CD4-positive, alpha-beta T cell treated with Interleukin-4 for 4 hours (primary cell): ENCODE results near the gene USP5.
"Not testable (repeated sequence)": the region's sequence is repeated elsewhere in the genome, so short reads cannot be mapped to it uniquely, and the experiment has no call there.

Experiments
- DNase-seq: peaks from one replicate; pipeline ENCODE4 v3.0.0-alpha.2; 2020

USP5 gene

DNA sequence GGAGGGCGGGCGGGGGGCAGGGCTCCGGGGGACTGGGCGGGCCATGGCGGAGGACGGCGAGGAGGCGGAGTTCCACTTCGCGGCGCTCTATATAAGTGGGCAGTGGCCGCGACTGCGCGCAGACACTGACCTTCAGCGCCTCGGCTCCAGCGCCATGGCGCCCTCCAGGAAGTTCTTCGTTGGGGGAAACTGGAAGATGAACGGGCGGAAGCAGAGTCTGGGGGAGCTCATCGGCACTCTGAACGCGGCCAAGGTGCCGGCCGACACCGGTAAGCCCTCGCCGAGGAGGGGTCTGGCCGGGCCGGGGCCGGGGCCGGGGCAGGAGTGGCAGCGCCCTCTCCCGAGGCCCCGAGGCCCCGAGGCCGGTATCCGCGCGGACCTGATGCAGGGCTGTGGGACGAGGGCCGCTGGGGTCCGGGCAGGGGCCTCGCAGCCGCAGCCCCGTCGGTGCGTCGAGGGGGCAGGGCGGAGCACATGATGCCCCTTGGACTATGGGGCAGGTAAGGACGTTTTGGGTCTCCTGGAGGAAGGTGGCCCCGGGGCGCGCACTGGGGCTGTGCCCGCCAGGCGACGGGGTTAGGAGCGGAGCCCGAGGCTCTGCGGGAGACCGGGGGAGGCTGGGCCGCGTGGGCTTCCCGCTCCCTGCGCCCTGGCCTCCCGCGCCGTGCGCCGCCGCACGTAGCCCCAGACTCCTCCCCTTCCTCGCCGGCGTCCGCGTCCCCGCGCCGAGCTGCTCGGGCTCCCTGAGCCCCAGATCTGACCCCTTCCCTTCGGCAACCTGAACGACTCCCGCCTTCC lies 15.7 kb downstream of the USP5 start, which contains the start of gene TPI1:
Gene TPI1 (plus strand): TSS at position 119 of the 798 bp plus-strand sequence. CDS start 36 bp downstream, at position 155.
- peak; percentile 79 for DNase-seq

- DNase-seq = no peak
Measured at GRCh38 chr12:6868211-6869048, 16.5 kb downstream of the USP5 start.

DNA sequence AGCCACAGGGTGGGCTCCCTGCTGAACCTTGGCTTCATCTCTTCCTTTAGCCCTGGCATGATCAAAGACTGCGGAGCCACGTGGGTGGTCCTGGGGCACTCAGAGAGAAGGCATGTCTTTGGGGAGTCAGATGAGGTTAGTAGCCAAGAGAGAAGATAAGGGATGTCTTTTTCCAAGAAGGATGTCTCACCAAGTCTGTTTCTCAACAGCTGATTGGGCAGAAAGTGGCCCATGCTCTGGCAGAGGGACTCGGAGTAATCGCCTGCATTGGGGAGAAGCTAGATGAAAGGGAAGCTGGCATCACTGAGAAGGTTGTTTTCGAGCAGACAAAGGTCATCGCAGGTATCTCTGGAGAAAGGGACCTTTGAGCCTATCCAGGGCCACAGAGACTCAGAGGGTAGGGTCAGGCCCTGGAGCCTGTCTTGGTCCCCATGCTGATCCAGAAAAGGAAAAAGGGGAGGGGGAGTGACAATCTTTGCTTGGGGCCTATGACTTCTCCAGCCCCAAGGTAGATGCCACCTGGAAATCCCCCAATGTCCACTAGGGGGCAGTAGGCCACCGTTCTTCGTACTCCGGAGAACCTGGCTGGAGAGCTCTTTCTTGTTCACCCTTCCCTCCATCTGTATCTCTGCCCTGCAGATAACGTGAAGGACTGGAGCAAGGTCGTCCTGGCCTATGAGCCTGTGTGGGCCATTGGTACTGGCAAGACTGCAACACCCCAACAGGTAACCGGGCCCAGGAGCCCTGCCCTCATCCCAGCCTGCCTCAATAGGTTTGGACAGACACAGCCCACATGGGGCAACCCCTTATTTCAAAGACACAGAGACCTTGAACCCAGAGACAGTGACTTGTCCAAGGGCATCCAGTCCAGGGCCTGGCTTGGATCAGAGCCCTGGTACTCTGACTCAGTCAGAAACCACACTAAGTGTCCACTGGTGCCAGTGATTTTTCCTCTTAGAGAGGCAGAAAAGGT lies 17.4 kb downstream of the USP5 start:
- peak; percentile 83 for DNase-seq

DNA sequence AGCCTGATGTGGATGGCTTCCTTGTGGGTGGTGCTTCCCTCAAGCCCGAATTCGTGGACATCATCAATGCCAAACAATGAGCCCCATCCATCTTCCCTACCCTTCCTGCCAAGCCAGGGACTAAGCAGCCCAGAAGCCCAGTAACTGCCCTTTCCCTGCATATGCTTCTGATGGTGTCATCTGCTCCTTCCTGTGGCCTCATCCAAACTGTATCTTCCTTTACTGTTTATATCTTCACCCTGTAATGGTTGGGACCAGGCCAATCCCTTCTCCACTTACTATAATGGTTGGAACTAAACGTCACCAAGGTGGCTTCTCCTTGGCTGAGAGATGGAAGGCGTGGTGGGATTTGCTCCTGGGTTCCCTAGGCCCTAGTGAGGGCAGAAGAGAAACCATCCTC lies 18.4 kb downstream of the USP5 start:
- not testable (repeated sequence) for DNase-seq

- peak; percentile 23 for DNase-seq
Measured at GRCh38 chr12:6871052-6871957, 19.4 kb downstream of the USP5 start.

DNA sequence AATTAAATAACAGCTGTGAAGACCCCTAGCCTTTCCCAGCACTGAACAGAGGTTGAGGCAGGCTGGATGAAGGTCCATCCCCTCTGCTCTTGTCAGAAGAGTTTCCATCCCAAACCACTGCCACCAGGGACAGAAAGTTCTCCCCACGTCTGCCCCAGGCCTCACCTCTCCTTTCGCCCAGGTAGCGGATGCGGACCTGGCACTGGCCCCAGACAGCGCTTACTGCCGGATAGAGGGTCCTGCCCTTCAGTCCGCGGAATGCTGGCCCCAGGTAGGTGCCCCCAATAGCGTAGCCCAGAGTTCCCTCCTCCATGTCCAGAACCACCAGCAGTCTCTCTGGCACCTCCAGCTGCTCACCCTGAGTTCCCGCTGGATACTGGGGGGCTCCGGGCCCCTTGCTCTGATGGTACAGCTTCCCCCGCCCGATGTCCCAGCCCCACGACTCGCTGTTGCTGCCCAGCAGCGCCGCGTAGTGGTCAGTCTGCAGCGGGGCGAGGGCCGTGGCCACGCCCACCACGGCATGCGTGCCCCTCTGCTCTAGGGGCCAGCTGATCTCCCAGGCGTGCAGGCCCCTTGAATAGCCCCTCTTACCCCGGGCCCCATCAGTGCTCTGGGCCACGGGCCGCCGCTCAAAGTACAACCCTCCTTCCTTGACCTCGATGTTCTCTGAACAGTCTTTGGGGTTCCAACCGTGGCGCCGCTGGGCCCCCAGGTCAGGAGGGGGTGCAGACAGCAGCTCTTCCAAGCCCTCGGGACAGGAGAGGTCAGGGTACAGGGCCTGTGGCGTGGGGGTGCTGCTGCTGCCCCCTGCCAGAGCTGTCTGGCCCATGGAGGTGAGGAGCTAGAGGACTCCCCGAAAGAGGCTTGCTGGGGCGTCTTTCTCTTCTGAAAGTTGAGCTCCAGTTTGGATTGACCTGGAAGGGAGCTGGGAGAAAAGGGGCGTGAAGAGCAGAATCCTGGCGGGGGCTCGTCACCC lies 20.4 kb downstream of the USP5 start:
- DNase-seq = peak; percentile 79

GRCh38 chr12:6873094-6874014 lies 21.4 kb downstream of the USP5 start, which contains the start of gene SPSB2:
TSS of gene SPSB2 (minus strand) at chr12:6873303. CDS start at chr12:6872901, 402 bp downstream.
- peak; percentile 97 for DNase-seq

DNA sequence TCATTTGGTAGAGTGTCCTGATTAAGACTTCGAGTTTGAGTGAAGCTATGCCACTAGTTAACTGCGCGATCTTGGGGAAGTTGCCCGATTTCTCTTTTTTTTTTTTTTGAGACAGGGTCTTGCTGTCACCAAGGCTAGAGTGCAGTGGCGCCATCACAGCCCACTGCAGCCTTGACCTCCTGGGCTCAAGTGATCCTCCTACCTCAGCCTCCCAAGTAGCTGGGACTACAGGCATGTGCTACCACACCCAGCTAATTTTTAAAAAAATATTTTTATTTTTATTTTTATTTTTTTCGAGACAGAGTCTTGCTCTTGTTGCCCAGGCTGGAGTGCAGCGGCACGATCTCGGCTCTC lies 22.0 kb downstream of the USP5 start:
- not testable (repeated sequence) for DNase-seq

DNA sequence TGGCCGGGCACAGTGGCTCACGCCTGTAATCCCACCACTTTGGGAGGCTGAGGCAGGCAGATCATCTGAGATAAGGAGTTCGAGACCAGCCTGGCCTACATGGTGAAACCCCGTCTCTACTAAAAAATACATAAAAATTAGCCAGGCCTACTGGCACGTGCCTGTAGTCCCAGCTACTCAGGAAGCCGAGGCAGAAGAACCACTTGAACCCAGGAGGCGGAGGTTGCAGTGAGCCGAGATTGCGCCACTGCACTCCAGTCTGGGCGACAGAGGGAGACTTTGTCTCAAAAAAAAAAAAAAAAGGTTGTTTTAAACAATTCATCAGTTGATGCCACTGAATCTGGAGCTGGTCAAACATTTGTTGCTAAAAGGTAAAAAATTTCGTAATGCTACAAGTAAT lies 27.9 kb downstream of the USP5 start:
- not testable (repeated sequence) for DNase-seq

- DNase-seq = no peak
Measured at GRCh38 chr12:6883252-6883651, 31.3 kb downstream of the USP5 start.

- DNase-seq = no peak
Measured at GRCh38 chr12:6883683-6884082, 31.7 kb downstream of the USP5 start.

- DNase-seq = no peak
Measured at GRCh38 chr12:6884539-6884938, 32.6 kb downstream of the USP5 start.

- DNase-seq = not testable (repeated sequence)
Measured at GRCh38 chr12:6886206-6886999, 34.5 kb downstream of the USP5 start.

DNA sequence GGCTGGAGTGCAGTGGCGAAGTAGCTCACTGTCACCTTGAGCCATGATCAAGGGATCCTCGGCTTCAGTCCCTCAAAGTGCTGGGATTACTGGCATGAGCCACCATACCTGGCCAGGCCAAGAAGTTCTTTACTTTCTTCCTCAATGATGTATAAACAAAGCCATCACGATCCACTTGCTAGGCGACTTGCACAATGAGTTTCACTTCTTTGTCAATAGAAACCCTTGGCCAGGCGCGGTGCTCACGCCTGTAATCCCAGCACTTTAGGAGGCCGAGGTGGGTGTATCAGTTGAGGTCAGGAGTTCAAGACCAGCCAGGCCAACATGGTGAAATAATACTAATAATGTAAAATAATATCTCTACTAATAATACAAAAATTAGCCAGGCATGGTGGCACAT lies 35.5 kb downstream of the USP5 start:
- DNase-seq = no peak

- DNase-seq = no peak
Measured at GRCh38 chr12:6888360-6888759, 36.4 kb downstream of the USP5 start.

GRCh38 chr12:6888794-6889193 lies 36.8 kb downstream of the USP5 start:
- DNase-seq = not testable (repeated sequence)

GRCh38 chr12:6889775-6890573 lies 38.0 kb downstream of the USP5 start:
- DNase-seq = not testable (repeated sequence)
